Measurements from ENCODE around the gene MAP3K1.

The MAP3K1 gene

DNA sequence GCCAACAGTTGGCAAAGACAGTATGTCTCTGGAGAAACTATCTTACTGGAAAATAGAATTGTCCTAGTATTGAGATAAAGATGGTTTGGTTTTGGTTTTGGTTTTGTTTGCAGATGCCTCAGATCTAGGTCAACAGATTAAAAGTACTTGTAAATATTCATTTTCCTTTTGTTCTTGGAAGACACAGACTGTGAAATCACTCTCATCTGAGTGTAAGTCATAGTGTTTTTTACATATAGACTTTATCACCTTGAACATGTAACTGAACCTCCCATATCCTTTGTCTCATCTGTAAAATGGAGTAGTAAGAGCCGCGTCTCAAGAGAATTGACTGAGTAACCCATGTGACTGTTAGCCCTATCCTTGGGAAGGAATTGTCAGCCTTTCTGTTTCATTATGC lies 34.3 kb downstream of the MAP3K1 start:
- DNase-seq (ENCODE audit: low read depth): no peak

- no peak for DNase-seq (ENCODE audit: low read depth)
Observed at GRCh38 chr5:56850423-56850822, 35.1 kb downstream of the MAP3K1 start.

- DNase-seq (ENCODE audit: low read depth): no peak
Observed at GRCh38 chr5:56851258-56851941, 36.1 kb downstream of the MAP3K1 start.

- DNase-seq (ENCODE audit: low read depth): no peak
Observed at GRCh38 chr5:56852228-56853000, 37.1 kb downstream of the MAP3K1 start.

DNA sequence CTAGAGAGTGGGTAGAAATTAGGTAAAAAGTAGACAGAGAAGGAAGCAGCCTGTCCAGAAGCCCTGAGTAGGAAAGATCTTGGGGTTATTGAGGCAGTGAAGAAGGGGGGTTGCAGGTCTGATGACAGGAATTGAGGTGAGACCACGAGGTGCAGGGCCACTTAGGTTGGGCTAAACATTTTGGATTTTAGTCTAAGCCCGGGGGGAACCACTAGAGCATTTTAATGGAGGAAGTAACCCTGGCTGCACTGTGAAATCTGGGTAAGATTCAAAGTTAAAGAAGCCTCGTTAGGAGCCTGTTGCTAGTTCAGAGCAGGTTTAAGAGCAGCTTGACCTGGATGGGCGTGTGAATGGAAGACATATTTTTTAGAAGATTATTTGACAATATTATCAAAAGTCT lies 38.3 kb downstream of the MAP3K1 start:
- DNase-seq (ENCODE audit: low read depth): no peak

DNA sequence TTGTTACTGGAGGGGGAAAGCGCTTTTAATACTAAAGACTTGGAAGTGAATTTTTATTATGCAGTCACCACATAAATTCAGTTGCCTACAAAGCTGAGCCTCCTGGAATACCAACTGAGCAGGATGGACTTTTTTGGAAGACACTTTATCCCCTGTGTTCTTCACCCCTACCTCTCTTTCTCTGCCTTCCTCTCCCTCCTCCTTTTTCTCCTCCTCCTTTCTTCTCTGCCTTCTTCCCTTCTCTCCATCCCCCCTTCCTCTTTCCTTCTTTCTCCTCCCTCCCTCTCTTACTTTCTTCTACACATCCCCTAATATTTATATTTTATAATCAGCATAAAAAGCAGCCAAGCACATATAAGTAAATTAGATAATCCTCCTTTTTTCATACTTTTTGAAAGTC lies 39.6 kb downstream of the MAP3K1 start:
- no peak for DNase-seq (ENCODE audit: low read depth)

GRCh38 chr5:56856541-56857178 lies 41.3 kb downstream of the MAP3K1 start:
- no peak for DNase-seq (ENCODE audit: low read depth)

GRCh38 chr5:56858777-56859442 lies 43.6 kb downstream of the MAP3K1 start:
- no peak for DNase-seq (ENCODE audit: low read depth)

DNA sequence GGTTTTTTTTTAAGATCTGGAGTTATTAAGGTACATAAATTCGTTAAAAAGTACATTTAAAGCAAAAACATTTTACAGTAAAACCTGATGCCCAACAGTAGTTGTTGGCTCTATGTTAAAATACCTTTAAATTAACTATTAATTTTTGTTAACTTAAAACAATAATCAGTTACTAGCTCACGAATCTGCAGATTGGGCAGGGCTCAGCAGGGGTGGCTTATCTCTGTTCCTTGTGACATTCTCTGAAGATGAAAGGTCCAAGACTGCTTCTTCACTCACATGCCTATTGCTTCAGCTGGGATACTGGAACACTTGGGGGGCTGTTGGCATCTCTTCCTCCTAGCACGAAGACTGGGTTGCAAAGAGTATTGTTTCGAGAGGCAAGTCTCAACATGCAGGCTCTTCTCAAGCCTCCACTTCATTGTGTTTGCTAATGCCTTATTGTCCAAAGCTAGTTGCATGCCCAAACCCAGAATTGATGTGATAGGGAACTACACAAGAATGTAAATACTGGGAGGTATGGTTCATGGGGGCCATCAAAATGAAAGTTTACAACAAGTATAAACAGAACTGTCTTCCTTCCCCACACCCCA lies 46.6 kb downstream of the MAP3K1 start:
- DNase-seq (ENCODE audit: low read depth): no peak

GRCh38 chr5:56862909-56863308 lies 47.6 kb downstream of the MAP3K1 start:
- DNase-seq (ENCODE audit: low read depth): no peak

DNA sequence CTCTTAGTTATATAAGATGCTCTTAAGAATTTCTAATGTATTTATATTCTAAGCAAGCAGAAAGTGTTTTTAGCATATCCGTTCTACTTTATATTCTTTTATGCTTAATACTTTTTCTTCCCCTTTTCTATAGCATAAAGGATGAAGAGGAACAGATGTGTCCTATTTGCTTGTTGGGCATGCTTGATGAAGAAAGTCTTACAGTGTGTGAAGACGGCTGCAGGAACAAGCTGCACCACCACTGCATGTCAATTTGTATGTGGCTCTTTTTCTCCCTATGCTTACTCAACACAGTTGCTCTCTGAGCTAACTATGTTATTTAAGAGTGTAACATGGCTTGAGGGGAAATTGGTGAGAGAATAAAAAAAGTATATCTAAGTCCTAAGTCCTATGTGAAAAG lies 56.4 kb downstream of the MAP3K1 start:
- no peak for DNase-seq (ENCODE audit: low read depth)

GRCh38 chr5:56873056-56873455 lies 57.7 kb downstream of the MAP3K1 start:
- no peak for DNase-seq (ENCODE audit: low read depth)

DNA sequence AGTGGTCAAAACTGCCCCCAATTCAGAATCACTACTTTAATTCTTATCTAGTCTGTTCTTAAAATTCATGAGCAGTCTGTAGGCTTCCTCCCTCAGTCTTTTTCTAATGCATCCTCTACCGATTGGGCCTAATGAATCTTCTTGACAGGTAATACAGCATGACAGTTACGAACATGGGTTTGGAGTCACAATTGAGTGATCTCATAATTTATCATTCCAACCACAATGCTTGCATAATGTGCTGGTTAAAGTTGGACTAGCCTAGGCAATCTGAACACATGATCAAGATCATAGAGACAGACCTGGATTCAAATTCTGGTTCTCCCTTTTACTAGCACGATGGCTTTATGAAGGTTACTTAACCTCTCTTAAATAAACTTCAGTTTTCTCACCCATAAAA lies 61.0 kb downstream of the MAP3K1 start:
- DNase-seq (ENCODE audit: low read depth): no peak

GRCh38 chr5:56881571-56881970 lies 66.2 kb downstream of the MAP3K1 start:
- DNase-seq (ENCODE audit: low read depth): no peak

DNA sequence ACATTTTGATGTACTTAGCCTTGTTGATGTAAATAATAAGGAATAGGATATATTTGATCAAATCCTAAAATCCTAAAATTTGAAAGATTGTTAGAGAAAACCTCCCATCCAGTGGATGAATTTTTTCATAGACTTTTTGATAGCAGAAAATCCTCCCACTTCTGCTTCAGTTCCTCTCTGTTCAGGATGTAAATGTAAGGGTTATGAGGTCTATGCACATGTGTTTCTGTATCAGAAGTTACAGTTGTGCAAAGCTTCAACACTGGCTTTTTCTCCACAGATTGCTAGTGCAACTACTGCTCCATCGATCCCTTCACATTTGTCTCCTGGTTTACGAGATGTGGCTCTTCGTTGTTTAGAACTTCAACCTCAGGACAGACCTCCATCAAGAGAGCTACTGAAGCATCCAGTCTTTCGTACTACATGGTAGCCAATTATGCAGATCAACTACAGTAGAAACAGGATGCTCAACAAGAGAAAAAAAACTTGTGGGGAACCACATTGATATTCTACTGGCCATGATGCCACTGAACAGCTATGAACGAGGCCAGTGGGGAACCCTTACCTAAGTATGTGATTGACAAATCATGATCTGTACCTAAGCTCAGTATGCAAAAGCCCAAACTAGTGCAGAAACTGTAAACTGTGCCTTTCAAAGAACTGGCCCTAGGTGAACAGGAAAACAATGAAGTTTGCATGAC lies 78.1 kb downstream of the MAP3K1 start:
- no peak for DNase-seq (ENCODE audit: low read depth)

DNA sequence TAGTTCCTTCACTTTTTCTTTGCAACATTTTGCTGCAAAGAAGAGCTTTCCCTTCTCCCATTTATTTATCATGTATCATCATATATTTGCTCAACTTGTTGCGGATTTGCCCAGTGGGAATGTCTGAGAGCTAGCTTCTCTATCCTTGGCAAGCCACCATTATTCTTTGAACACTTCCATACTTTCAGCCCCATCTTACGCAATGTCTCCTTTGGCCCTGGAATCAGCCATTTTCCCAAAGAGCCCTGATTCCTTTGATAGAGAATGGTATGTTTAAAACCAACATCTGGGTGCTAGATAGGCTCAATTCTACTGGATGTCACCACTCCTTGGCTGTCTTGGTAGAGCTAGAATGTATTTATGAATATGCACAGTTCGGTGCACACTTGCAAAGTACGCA lies 81.4 kb downstream of the MAP3K1 start:
- no peak for DNase-seq (ENCODE audit: low read depth)

- no peak for DNase-seq (ENCODE audit: low read depth)
Observed at GRCh38 chr5:56898213-56898612, 82.9 kb downstream of the MAP3K1 start.

DNA sequence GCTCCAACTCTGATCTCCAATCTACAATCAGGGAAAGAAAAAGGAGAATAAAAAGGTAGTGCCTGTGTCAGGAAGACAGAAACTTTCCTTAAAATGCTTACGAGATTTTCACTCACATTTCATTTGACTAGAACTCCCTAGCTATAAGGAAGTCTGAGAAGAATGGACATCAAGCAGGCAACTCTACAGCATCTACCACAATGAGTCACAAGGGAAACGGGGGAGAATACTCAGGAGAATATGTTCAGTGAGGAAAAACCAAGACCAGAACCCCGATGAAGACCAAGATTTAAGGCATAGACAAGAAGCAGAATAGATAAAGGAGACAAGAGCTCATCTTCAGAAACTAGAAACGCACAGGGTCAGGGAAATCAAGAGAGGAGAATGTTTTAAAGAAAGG lies 85.0 kb downstream of the MAP3K1 start:
- DNase-seq (ENCODE audit: low read depth): no peak

DNA sequence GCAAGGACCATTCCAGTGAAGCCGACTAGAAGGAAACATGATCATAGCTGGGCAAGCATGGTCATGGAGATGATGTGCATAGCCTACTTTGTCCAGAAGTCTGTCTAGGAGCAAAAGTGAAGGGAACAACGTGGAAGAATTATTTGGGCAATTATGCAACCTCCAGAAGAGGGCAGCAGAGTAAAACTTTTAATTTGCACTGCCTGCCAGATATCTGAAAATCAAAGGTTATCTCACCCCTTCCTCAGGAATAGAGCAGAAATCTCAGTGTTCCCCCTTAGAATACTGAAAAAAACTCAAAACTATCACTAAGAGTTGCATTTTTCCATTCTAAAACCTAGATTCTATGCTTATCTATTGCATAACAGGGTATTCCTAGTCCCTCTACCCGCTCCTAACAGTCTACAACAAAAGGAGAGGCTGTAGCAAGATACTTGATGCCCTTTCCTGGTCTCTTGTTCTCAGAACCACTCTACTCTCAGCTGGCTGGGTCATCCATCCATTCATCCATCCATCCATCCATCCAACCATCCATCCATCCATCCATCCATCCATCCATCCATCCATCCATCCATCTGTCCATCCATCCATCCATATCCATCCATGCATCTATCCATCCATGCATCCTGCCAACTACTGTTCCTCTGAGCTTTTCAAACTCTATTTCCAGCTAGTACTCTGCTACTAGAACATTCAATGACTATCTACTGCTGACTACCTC lies 85.7 kb downstream of the MAP3K1 start:
- DNase-seq (ENCODE audit: low read depth): peak; percentile 15

DNA sequence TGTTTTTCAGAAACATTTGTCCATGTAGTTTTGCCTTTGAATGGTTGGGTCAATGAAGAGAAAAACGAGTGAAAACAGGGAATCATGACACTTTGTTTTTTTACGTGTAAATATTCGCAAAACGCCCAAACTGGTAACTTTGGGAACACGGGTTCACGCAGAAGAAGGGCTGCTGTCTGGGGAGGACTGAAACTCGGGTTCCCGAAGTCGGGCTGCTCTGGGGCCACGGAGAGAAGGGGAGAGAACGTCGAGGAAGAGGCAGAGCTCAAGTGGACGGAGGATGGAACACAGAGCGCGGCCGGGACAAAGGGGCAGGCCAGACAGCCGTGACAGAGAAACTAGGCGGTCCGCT lies 93.6 kb downstream of the MAP3K1 start:
- DNase-seq (ENCODE audit: low read depth): peak; percentile 6

Measured in stimulated activated CD8-positive, alpha-beta memory T cell treated with anti-CD3 and anti-CD28 coated beads, Interleukin-12 subunit alpha, Interleukin-12 subunit beta, amount 100 ng/mL, for 1 hour (primary cell).